Left ventricle myocardium inferior (tissue), 1 donor: ENCODE results near the gene NAP1L4. TPM values are rescaled to one million over a fixed set of nuclear protein-coding genes. Genes with fewer than 3 reads are reported as not detected.

Experiments used
- DNase-seq: peaks from one replicate; pipeline ENCODE4 v3.0.0-alpha.2; 2020
- H3K27ac ChIP-seq: fragments of 200-600 bp; replicated peaks from 2 replicates; pipeline ENCODE4 v1.8.0; 2021
- H3K27me3 ChIP-seq: fragments of 200-600 bp; 2 replicates; pipeline ENCODE4 v1.8.0; 2021; ENCODE audit warnings: low read depth
- H3K36me3 ChIP-seq: fragments of 200-600 bp; 2 replicates; pipeline ENCODE4 v1.8.0; 2021
- H3K4me1 ChIP-seq: fragments of 200-600 bp; 2 replicates; pipeline ENCODE4 v1.8.0; 2021
- H3K4me3 ChIP-seq: fragments of 200-600 bp; 2 replicates; pipeline ENCODE4 v1.8.0; 2021; ENCODE audit warnings: mild to moderate bottlenecking, moderate library complexity
- H3K9me3 ChIP-seq: fragments of 200-600 bp; replicated peaks from 2 replicates; pipeline ENCODE4 v1.8.0; 2021
- intact Hi-C: fragments of 100-400 bp; cut with micrococcal nuclease; formaldehyde crosslinking; loops from one replicate; pipeline ENCODE4 v1.11.0; 2022
- total RNA-seq: library from RNA; stranded (reverse); fragmentation: NEBNext Ultra II Directional; extraction: Animal tissue kit (Norgen Biotek cat#: 25700); gene quantifications from one replicate; pipeline ENCODE4 v1.2.1, GENCODE V29; 2021
- TF ChIP-seq, protein P1 (sequence below): fragments of 200-600 bp; IDR thresholded peaks from 2 replicates; pipeline ENCODE4 v1.8.0; 2021; ENCODE audit warnings: antibody characterized with exemption, mild to moderate bottlenecking, borderline replicate concordance
- donor health status: DM: no; HTN: yes; CAD: no; lungs with severe emphysema.

The NAP1L4 gene
- total RNA-seq, 1 donor from 2014 or later = 175 TPM

DNA sequence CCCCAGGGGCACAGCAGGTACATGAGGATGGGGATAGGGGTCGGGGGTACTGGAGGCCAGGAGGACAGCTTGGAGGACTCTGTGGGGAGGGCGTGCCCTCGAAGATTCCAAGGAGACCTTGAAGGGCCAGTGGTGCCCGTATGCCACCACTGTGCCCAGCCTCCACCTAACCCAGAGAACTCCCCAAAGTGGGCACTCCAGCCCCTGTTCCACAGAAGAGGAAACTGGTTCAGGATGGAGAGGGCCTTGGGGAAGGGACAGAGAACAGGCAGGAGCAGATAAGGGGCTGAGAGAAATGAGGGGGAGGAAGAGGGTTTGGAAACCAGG lies 60.7 kb downstream of the NAP1L4 start:
- TF ChIP-seq, protein P1, sequence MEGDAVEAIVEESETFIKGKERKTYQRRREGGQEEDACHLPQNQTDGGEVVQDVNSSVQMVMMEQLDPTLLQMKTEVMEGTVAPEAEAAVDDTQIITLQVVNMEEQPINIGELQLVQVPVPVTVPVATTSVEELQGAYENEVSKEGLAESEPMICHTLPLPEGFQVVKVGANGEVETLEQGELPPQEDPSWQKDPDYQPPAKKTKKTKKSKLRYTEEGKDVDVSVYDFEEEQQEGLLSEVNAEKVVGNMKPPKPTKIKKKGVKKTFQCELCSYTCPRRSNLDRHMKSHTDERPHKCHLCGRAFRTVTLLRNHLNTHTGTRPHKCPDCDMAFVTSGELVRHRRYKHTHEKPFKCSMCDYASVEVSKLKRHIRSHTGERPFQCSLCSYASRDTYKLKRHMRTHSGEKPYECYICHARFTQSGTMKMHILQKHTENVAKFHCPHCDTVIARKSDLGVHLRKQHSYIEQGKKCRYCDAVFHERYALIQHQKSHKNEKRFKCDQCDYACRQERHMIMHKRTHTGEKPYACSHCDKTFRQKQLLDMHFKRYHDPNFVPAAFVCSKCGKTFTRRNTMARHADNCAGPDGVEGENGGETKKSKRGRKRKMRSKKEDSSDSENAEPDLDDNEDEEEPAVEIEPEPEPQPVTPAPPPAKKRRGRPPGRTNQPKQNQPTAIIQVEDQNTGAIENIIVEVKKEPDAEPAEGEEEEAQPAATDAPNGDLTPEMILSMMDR = no peak
- intact Hi-C loops = no loop called here
- no peak overlapping the region for H3K4me3 ChIP-seq
- no peaks in the 10 kb centered on the region for H3K36me3 ChIP-seq
- no peak overlapping the region for H3K27ac ChIP-seq
- H3K4me1 ChIP-seq = peaks cover 30% of the 10 kb centered on the region
- H3K27me3 ChIP-seq = peaks cover 61% of the 10 kb centered on the region
- no peaks in the 10 kb centered on the region for H3K9me3 ChIP-seq
- DNase-seq = no peak

DNA sequence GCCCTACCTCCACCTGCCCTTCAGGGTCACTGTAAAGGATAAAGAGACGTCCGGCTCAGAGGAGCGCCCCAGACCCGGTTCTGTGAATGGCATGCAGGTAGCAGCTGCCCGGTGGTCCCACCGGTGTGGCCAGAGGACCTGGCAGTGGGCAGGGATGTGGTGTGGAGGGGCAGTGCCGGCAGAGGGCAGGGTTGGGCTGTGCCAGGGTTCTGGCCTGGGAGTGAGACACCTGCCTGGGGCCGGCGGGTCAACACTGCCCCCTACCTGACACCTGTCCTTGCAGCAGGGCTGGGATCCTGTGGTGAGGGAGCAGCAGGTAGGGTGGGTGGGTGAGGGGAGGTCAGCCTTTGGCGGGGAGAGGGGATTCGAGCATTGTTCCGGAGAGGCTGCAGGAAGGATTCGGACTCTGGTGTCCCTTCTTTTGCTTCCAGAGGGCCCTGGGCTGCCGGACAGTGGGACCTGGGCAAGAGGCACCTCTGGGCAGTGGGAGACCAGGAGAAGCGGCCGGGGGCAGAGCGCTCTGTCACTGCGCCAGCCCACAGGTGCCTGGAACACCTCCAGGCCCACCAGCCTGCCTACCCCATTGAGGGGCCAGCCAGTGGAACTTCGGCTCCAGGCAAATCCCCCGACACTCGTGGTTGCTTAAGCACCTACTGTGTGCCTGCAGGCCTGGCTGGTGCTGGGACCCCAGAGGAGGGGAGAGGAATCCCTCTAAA lies 61.3 kb downstream of the NAP1L4 start:
- H3K4me1 ChIP-seq = peaks cover 30% of the 10 kb centered on the region
- peak overlapping the region; percentile 68 for H3K4me3 ChIP-seq
- TF ChIP-seq, protein P1 = peak; percentile 61
- peaks cover 63% of the 10 kb centered on the region for H3K27me3 ChIP-seq
- DNase-seq = peak; percentile 51
- H3K27ac ChIP-seq = no peak overlapping the region
- H3K36me3 ChIP-seq = no peaks in the 10 kb centered on the region
- H3K9me3 ChIP-seq = no peaks in the 10 kb centered on the region
- intact Hi-C loops = no loop called here

DNA sequence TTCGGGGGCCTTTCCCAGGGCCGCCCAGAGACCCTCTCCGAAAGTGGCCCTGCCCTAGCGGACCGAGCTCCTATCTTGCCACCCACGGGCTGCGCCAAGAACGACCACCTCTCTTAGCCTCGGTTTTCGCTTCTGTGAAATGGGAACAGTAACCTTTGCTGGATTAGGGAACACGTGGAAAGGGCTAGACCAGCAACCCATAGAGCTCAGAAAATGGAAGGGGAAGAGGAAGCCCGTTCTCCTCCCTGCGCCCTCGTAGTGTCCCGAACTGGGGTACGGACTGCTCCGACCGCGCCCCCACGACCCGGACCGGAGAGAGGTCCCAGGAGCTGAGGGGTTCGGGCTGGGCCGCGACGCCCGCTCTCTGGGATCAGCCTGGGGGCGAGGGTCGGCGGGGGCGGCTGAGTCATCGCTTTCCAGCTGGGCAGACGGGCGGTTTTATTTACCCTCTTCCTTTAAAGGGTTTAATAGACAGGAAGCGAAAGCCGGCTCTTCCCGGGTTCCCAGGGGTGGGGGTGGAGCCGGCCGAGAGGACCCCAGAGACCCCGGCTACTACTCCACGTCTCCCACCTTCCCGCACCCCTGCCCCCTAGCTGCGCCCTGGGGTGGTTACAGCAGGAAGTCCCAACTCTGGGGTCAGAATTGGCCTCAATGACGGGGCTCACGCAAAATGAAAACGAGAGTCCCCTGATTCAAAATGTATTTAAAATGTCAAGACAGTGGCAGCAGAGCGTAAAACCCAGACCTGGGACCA lies 62.0 kb downstream of the NAP1L4 start:
- Histone ChIP-seq H3K27me3 (peaks cover 64% of the 10 kb centered on the region), H3K27ac (peak overlapping the region; percentile 23), H3K9me3 (no peaks in the 10 kb centered on the region), H3K4me1 (peaks cover 30% of the 10 kb centered on the region), H3K4me3 (peak overlapping the region; percentile 68), H3K36me3 (no peaks in the 10 kb centered on the region)
- TF ChIP-seq, protein P1 = no peak
- intact Hi-C loops = no loop called here
- DNase-seq = no peak

DNA sequence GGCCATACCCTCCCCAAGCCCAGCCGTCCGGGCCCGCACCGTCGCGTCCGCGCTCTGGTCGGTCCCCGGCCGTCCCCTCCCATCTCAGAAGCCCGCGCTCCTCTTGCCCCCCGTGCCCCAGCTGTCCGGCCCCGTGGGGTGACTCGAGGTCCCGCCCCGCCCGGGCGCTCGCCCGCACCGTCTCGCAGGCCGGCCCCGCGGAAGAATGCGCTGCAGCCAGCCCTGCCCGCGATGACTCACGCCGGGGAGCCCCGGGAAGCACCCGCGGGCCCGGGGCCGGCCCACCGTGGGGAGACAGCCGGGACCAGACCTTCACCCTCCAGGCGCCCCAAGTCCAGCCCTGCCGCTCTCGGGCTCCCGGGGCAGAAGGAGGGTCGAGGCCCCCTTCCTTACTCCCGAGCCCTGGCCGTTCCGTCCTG lies 62.6 kb downstream of the NAP1L4 start:
- Histone ChIP-seq H3K36me3 (no peaks in the 10 kb centered on the region), H3K9me3 (no peaks in the 10 kb centered on the region), H3K4me1 (peaks cover 30% of the 10 kb centered on the region), H3K4me3 (peak overlapping the region; percentile 68), H3K27ac (peak overlapping the region; percentile 23), H3K27me3 (peaks cover 70% of the 10 kb centered on the region)
- DNase-seq = no peak
- TF ChIP-seq, protein P1 = no peak
- intact Hi-C loops = no loop called here

DNA sequence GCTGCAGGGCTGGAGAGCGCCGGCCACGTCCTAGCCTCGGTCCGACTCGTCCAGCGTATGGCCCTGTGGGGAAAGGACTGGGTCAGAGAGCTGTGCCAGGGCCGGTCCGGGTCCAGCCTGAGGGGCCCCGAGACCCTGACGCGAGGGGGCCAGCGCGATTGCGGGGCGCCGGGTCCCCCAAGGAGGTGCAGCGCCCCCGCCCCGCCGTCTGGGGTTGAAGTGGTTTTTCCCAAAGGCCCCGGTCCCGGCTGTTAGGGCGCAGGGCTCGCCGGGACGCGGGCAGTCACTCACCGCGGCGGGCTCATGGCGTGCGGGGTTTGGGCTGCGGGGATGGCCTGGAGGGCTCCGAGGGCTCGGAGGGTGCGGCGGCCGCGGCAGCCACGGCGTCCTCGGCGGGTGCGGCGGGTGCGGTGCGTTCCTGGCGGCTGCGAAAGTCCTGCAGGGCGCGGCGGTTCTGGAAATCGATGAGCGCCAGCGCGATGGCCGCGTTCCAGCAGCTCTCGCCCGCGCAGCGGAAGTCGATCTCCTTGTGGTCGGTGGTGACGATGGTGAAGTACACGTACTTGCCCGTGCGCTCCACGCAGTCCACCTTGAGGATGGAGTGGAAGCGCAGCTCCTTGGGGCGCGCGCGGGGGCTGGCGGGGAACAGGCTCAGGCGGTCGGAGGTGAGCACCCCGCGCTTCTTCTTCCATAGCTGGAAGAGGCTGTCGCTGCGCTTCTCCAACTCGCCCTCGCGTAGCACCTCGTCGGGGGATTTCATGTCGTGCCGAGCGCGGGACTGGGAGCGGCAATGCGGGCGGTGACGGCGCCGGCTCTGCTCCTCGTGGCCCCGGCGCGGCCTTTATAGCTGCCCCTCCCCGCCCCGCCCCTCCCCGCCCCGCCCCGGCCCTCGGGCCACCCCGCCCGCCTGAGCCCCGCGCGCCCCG lies 63.3 kb downstream of the NAP1L4 start, which contains the start of gene PHLDA2:
Gene PHLDA2, minus strand, starts transcription at position 816 of the 926 bp plus-strand sequence. Its CDS starts 56 bp downstream, at position 760.
- peak; percentile 44 for DNase-seq
- peaks cover 30% of the 10 kb centered on the region for H3K4me1 ChIP-seq
- peaks cover 77% of the 10 kb centered on the region for H3K27me3 ChIP-seq
- intact Hi-C loops = no loop called here
- peak within 1 kb of the TSS; percentile 68 for H3K4me3 ChIP-seq
- TF ChIP-seq, protein P1 = no peak
- peak within 1 kb of the TSS; percentile 23 for H3K27ac ChIP-seq
- H3K36me3 ChIP-seq = no peaks in the 10 kb centered on the region
- H3K9me3 ChIP-seq = no peaks in the 10 kb centered on the region
